SK-N-SH (cell line): ENCODE data around the gene FIZ1. TPM values are rescaled to one million over a fixed set of nuclear protein-coding genes. Genes with fewer than 3 reads are reported as not detected.
A peak's percentile ranks its signal among the peaks of the same experiment; 100 is the strongest.

Source experiments
- CTCF ChIA-PET: fragments of 300-600, 350-600 bp; formaldehyde crosslinking; extraction: SDS; loops from one replicate; lab custom pipeline; 2021; lab: Yijun Ruan, JAX
- POLR2A ChIA-PET: fragments of 350-600 bp; sonication (Branson Sonifier 250); formaldehyde crosslinking; extraction: SDS; loops from one replicate; lab custom pipeline; 2020; ENCODE audit warnings: antibody characterized with exemption, inconsistent platforms; lab: Yijun Ruan, JAX
- DNase-seq: peaks from one replicate; pipeline ENCODE4 v3.0.0; 2012
- H2AFZ ChIP-seq: fragments of 200-600 bp; sonication (generic); 2 replicates; pipeline ENCODE4 v1.8.1; 2016; ENCODE audit warnings: antibody characterized with exemption, mild to moderate bottlenecking, low read depth
- H3F3A ChIP-seq: fragments of 200-600 bp; sonication (generic); replicated peaks from 2 replicates; pipeline ENCODE3; 2016; ENCODE audit warnings: antibody characterized with exemption, mild to moderate bottlenecking; ENCODE audit not compliant: insufficient read depth
- H3K27ac ChIP-seq, 2 experiments: fragments of 200-500 bp in 1 of 2; fragments of 200-600 bp in 1 of 2; sonication (Bioruptor generic) in 1 of 2; sonication (generic), shearing (Covaris generic) in 1 of 2; 2 replicates each; pipeline versions ENCODE4 v1.5.1 to v1.6.1; 2014 to 2016; ENCODE audit warnings: low read depth in 2 of 2, inconsistent platforms in 1 of 2, low read length in 1 of 2, mild to moderate bottlenecking in 1 of 2, mixed read lengths in 1 of 2
- H3K27me3 ChIP-seq: fragments of 200-600 bp; sonication (generic), shearing (Covaris generic); 2 replicates; pipeline ENCODE4 v1.6.1; 2016; ENCODE audit warnings: mixed run types; ENCODE audit not compliant: insufficient read depth
- H3K36me3 ChIP-seq, 2 experiments: fragments of 200-500 bp in 1 of 2; fragments of 200-600 bp in 1 of 2; sonication (Bioruptor generic) in 1 of 2; sonication (generic) in 1 of 2; replicated peaks in 1 of 2; 2 replicates each; pipeline versions ENCODE3 to v1.5.1; 2014 to 2016; ENCODE audit warnings: low read length in 1 of 2, mild to moderate bottlenecking in 1 of 2; ENCODE audit not compliant: insufficient read depth in 2 of 2, control insufficient read depth in 1 of 2
- H3K4me1 ChIP-seq, 2 experiments: fragments of 200-500 bp in 1 of 2; fragments of 200-600 bp in 1 of 2; sonication (Bioruptor generic) in 1 of 2; sonication (generic), shearing (Covaris generic) in 1 of 2; 2 replicates each; pipeline versions ENCODE4 v1.5.1 to v1.6.1; 2014 to 2016; ENCODE audit warnings: low read depth in 1 of 2, low read length in 1 of 2, mixed run types in 1 of 2; ENCODE audit not compliant: insufficient read depth in 2 of 2, control insufficient read depth in 1 of 2
- H3K4me2 ChIP-seq: fragments of 200-600 bp; sonication (generic), shearing (Covaris generic); 2 replicates; pipeline ENCODE4 v1.6.1; 2017; ENCODE audit warnings: mixed run types
- H3K4me3 ChIP-seq, 2 experiments: fragments of 200-500 bp in 1 of 2; fragments of 200-600 bp in 1 of 2; sonication (Bioruptor generic) in 1 of 2; sonication (generic), shearing (Covaris generic) in 1 of 2; 2 replicates each; pipeline versions ENCODE4 v1.5.1 to v1.8.1; 2014 to 2016; ENCODE audit warnings: low read depth in 2 of 2, inconsistent platforms in 1 of 2, low read length in 1 of 2, mild to moderate bottlenecking in 1 of 2, mixed read lengths in 1 of 2, moderate library complexity in 1 of 2
- H3K79me2 ChIP-seq: fragments of 200-600 bp; sonication (generic); 2 replicates; pipeline ENCODE4 v1.8.1; 2017; ENCODE audit warnings: mild to moderate bottlenecking; ENCODE audit not compliant: insufficient read depth
- H3K9ac ChIP-seq: fragments of 200-600 bp; sonication (generic); 2 replicates; pipeline ENCODE4 v1.6.1; 2017; ENCODE audit warnings: mixed run types
- H3K9me2 ChIP-seq: fragments of 200-600 bp; sonication (generic); 2 replicates; pipeline ENCODE4 v1.6.1; 2017; ENCODE audit warnings: mixed run types
- H3K9me3 ChIP-seq: fragments of 200-600 bp; sonication (generic); 2 replicates; pipeline ENCODE4 v1.6.1; 2017; ENCODE audit warnings: mixed run types, mild to moderate bottlenecking, moderate library complexity
- H4K20me1 ChIP-seq: fragments of 200-600 bp; sonication (generic); 2 replicates; pipeline ENCODE4 v1.6.1; 2017; ENCODE audit warnings: mild to moderate bottlenecking, mixed run types; ENCODE audit not compliant: insufficient read depth
- EP300 ChIP-seq, 2 experiments: IDR thresholded peaks; 2 replicates each; pipeline versions ENCODE4 v1.4.0 to v1.6.1; 2012; ENCODE audit warnings: borderline replicate concordance in 1 of 2, low read depth in 1 of 2, low read length in 1 of 2
- EZH2phosphoT487 ChIP-seq: fragments of 200-600 bp; sonication (generic); IDR thresholded peaks from 2 replicates; pipeline ENCODE4 v1.6.1; 2017; ENCODE audit warnings: low read depth, mixed run types, mild to moderate bottlenecking, antibody characterized with exemption, moderate library complexity, borderline replicate concordance
- FOSL2 ChIP-seq: IDR thresholded peaks from 2 replicates; pipeline ENCODE4 v1.4.0; 2012; ENCODE audit warnings: low read depth, mild to moderate bottlenecking, moderate library complexity, borderline replicate concordance
- GABPA ChIP-seq: IDR thresholded peaks from 2 replicates; pipeline ENCODE4 v1.4.0; 2012; ENCODE audit warnings: low read depth, mild to moderate bottlenecking
- GATA2 ChIP-seq: sonication (generic); formaldehyde crosslinking; IDR thresholded peaks from 2 replicates; pipeline ENCODE4 v1.5.0; 2020; ENCODE audit warnings: mild to moderate bottlenecking, missing genetic modification reagents
- MXI1 ChIP-seq: IDR thresholded peaks from 2 replicates; pipeline ENCODE4 v1.6.1; 2012; ENCODE audit warnings: mild to moderate bottlenecking, low read depth, low read length, improper control_type of control experiment
- NFIC ChIP-seq: IDR thresholded peaks from 2 replicates; pipeline ENCODE4 v1.4.0; 2012; ENCODE audit warnings: borderline replicate concordance
- NRF1 ChIP-seq: IDR thresholded peaks from 2 replicates; pipeline ENCODE4 v1.6.1; 2012; ENCODE audit warnings: low read depth, mild to moderate bottlenecking, low read length
- RAD21 ChIP-seq: IDR thresholded peaks from 2 replicates; pipeline ENCODE4 v1.6.1; 2012; ENCODE audit warnings: mild to moderate bottlenecking, low read length
- RCOR1 ChIP-seq: fragments of 150-350 bp; IDR thresholded peaks from 2 replicates; pipeline ENCODE4 v1.6.1; 2017; ENCODE audit warnings: antibody characterized with exemption, low read length
- RFX5 ChIP-seq: IDR thresholded peaks from 2 replicates; pipeline ENCODE4 v1.6.1; 2012; ENCODE audit warnings: mild to moderate bottlenecking, improper control_type of control experiment, low read length
- TAF1 ChIP-seq: IDR thresholded peaks from 2 replicates; pipeline ENCODE4 v1.6.1; 2012; ENCODE audit warnings: low read depth, mild to moderate bottlenecking, low read length, moderate library complexity, borderline replicate concordance
- TCF12 ChIP-seq: IDR thresholded peaks from 2 replicates; pipeline ENCODE4 v1.4.0; 2012
- WGBS: methylation state at CpG from one replicate; pipeline ENCODE4 v1.1.6; 2017; ENCODE audit warnings: low lambda C conversion rate; 5-methylcytosine and 5-hydroxymethylcytosine counted together
- polyA plus RNA-seq, 3 experiments: library from polyadenylated mRNA; depleted of rRNA; stranded (reverse); fragments of >200 nt; gene quantifications; 2 replicates each; pipeline ENCODE4 v1.2.3, GENCODE V29; 2012
- TF ChIP-seq, protein P1 (sequence below): IDR thresholded peaks from 2 replicates; pipeline ENCODE4 v1.4.0; 2012; ENCODE audit warnings: low read depth
- TF ChIP-seq, protein P2 (sequence below): fragments of 200-600 bp; sonication (generic); IDR thresholded peaks from 2 replicates; pipeline ENCODE4 v1.6.1; 2017; ENCODE audit warnings: antibody characterized with exemption, mild to moderate bottlenecking, moderate library complexity
- TF ChIP-seq, protein P3 (sequence below): IDR thresholded peaks from 2 replicates; pipeline ENCODE4 v1.4.0; 2012; ENCODE audit warnings: low read depth, borderline replicate concordance
- TF ChIP-seq, protein P4 (sequence below): fragments of 150-350 bp; IDR thresholded peaks from 2 replicates; pipeline ENCODE4 v1.6.1; 2016; ENCODE audit warnings: mild to moderate bottlenecking, low read depth, low read length

Gene FIZ1
- polyA plus RNA-seq, 1 of the 3 experiments (the other 2 are of a cell fraction): 5.7 TPM

DNA sequence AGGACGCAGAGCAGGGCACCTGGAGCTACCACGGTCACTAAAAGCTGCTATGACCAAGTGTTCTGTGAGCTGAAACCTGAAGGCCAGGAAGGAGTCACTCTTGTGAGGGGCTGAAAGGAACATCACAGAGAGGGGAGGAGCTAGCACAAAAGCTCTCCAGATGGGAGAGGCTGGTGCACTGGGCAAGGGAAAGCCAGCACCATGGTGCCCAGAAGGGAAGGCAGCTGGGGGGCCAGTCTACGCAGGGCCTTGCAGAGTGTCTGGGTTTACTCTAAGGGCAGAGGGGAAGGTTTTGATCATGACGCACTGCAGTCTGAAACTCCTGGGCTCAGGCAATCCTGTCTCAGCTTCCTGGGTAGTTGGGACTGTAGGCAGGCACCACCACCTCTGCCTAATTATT, 37.4 kb upstream of the FIZ1 start:
- Histone ChIP-seq H3K27ac (no peak overlapping the region), H3K4me1 (peaks cover 8 to 28% of the 10 kb centered on the region in 2 experiments; a peak in 1 of 4 replicates), H4K20me1 (no peaks in the 10 kb centered on the region), H2AFZ (no peak overlapping the region), H3K9me3 (no peaks in the 10 kb centered on the region), H3K9ac (no peak overlapping the region; the same call in 1 of the 2 replicates), H3K9me2 (no peaks in the 10 kb centered on the region), H3K4me3 (peak overlapping the region in 1 of 2 experiments; percentile 86; a peak in 1 of 4 replicates), H3K4me2 (peak overlapping the region; percentile 97), H3K36me3 (peaks cover 0 to 6% of the 10 kb centered on the region in 2 experiments), H3K27me3 (no peaks in the 10 kb centered on the region), H3F3A (peaks cover 36% of the 10 kb centered on the region), H3K79me2 (peaks cover 65% of the 10 kb centered on the region)
- 88% methylated on average over 4 of the region's 4 CpGs for WGBS
- ChIA-PET CTCF (interaction anchor here (0.9 to 5.0 kb wide), 6 partner anchors 12 to 495 kb away, joined by 3 to 28 read pairs (median 4); partner anchors contain the start of genes ZNF784 and ZNF865), POLR2A (interaction anchor here (0.6 to 1.6 kb wide), 3 partner anchors 12 to 52 kb away, joined by 3 to 4 read pairs (median 3); partner anchors contain the start of gene ZNF784)
- DNase-seq: no peak
- TF ChIP-seq, protein P1, sequence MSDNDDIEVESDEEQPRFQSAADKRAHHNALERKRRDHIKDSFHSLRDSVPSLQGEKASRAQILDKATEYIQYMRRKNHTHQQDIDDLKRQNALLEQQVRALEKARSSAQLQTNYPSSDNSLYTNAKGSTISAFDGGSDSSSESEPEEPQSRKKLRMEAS: no peak
- TF ChIP-seq, protein P2, sequence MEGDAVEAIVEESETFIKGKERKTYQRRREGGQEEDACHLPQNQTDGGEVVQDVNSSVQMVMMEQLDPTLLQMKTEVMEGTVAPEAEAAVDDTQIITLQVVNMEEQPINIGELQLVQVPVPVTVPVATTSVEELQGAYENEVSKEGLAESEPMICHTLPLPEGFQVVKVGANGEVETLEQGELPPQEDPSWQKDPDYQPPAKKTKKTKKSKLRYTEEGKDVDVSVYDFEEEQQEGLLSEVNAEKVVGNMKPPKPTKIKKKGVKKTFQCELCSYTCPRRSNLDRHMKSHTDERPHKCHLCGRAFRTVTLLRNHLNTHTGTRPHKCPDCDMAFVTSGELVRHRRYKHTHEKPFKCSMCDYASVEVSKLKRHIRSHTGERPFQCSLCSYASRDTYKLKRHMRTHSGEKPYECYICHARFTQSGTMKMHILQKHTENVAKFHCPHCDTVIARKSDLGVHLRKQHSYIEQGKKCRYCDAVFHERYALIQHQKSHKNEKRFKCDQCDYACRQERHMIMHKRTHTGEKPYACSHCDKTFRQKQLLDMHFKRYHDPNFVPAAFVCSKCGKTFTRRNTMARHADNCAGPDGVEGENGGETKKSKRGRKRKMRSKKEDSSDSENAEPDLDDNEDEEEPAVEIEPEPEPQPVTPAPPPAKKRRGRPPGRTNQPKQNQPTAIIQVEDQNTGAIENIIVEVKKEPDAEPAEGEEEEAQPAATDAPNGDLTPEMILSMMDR: no peak
- TF ChIP-seq FOSL2: no peak
- TF ChIP-seq RFX5: no peak
- TF ChIP-seq, protein P3, sequence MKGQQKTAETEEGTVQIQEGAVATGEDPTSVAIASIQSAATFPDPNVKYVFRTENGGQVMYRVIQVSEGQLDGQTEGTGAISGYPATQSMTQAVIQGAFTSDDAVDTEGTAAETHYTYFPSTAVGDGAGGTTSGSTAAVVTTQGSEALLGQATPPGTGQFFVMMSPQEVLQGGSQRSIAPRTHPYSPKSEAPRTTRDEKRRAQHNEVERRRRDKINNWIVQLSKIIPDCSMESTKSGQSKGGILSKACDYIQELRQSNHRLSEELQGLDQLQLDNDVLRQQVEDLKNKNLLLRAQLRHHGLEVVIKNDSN: no peak
- TF ChIP-seq RAD21: no peak
- no peak for TF ChIP-seq NRF1
- no peak for TF ChIP-seq GABPA
- no peak for TF ChIP-seq RCOR1
- no peak for TF ChIP-seq TAF1
- TF ChIP-seq GATA2 (CRISPR knock-in tag): no peak
- no peak for TF ChIP-seq EP300 (IDR thresholded peaks at IDR 0.05; ENCODE audit: borderline replicate concordance in 1 of 2, low read depth in 1 of 2, low read length in 1 of 2)
- TF ChIP-seq, all 33 proteins: peak for 0

DNA sequence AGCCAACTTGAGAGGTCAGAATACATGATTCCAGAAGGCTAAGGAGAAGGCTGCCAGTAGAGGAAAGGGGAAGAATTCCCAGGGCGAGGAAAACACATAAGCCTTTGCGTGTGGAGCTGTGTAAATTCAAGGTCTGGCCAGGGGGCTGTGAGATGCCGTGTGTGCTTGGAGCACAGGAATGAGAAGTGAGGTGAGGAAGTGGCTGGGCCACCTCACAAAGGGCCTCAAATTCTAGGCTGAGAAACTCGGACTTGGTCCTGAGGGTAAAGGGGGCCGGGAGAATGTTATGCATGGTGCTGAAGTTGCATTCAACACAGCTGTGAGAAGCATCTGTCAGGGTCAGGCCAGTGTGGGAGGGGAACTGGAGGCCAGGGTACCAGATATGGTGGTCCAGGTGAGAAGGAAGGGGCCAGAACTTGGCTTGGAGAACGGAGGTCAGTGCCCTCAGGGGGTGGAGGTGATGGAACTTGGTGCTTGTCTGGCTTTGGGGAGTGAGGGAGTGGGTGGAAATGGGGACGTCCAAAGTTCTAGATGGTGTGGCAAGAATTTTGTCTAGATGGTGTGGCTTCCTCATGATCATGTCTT, 36.6 kb upstream of the FIZ1 start:
- WGBS: 56% methylated on average over 7 of the region's 7 CpGs
- DNase-seq: peak; percentile 1
- Histone ChIP-seq H3K9ac (peak overlapping the region; percentile 99), H3K9me3 (no peaks in the 10 kb centered on the region), H3F3A (peaks cover 32% of the 10 kb centered on the region), H3K9me2 (no peaks in the 10 kb centered on the region), H3K27ac (no peak overlapping the region; a peak in 1 of 4 replicates), H3K27me3 (no peaks in the 10 kb centered on the region), H3K79me2 (peaks cover 57% of the 10 kb centered on the region), H3K4me2 (peak overlapping the region; percentile 97), H2AFZ (no peak overlapping the region), H3K4me1 (peaks cover 8 to 28% of the 10 kb centered on the region in 2 experiments; a peak in 1 of 4 replicates), H3K36me3 (peaks cover 0 to 6% of the 10 kb centered on the region in 2 experiments), H4K20me1 (no peaks in the 10 kb centered on the region), H3K4me3 (peak overlapping the region; percentile 74 to 86)
- ChIA-PET CTCF (interaction anchor here (0.9 to 5.0 kb wide), 4 partner anchors 11 to 495 kb away, joined by 3 to 28 read pairs (median 4); partner anchors contain the start of gene ZNF784), POLR2A (interaction anchor here (0.6 to 1.6 kb wide), 3 partner anchors 11 to 52 kb away, joined by 3 to 4 read pairs (median 3); partner anchors contain the start of gene ZNF784)
- no peak for TF ChIP-seq GABPA
- no peak for TF ChIP-seq TCF12
- TF ChIP-seq, protein P3: no peak
- TF ChIP-seq, protein P4, sequence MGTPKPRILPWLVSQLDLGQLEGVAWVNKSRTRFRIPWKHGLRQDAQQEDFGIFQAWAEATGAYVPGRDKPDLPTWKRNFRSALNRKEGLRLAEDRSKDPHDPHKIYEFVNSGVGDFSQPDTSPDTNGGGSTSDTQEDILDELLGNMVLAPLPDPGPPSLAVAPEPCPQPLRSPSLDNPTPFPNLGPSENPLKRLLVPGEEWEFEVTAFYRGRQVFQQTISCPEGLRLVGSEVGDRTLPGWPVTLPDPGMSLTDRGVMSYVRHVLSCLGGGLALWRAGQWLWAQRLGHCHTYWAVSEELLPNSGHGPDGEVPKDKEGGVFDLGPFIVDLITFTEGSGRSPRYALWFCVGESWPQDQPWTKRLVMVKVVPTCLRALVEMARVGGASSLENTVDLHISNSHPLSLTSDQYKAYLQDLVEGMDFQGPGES: no peak
- TF ChIP-seq MXI1: no peak
- no peak for TF ChIP-seq NFIC
- no peak for TF ChIP-seq EZH2phosphoT487
